ENCODE data around the gene PPFIBP2. TPM values are rescaled to one million over a fixed set of nuclear protein-coding genes. Genes with fewer than 3 reads are reported as not detected.

The PPFIBP2 gene
- total and polyA plus RNA-seq, 2 of the 13 experiments (the other 11 are each of a cell fraction or from before 2014, with no cell fraction given) = 15.0 to 52.5 TPM

- TF ChIP-seq CEBPZ (IDR thresholded peaks at IDR 0.05; ENCODE audit: low read length) (no peak), TP53 (CRISPR knock-in tag; conservative IDR thresholded peaks at IDR 0.05) (no peak), PATZ1 (CRISPR knock-in tag; IDR thresholded peaks at IDR 0.05) (peak; percentile 10; the same call in 1 of the 2 replicates), FOXA3 (CRISPR knock-in tag; IDR thresholded peaks at IDR 0.05) (no peak), ZNF547 (CRISPR knock-in tag; IDR thresholded peaks at IDR 0.05) (0 out of 2 replicates have a peak, but pooled peaks have one; percentile 33), ZNF451 (CRISPR knock-in tag; IDR thresholded peaks at IDR 0.05) (no peak), ZNF18 (CRISPR knock-in tag; IDR thresholded peaks at IDR 0.05; ENCODE audit: insufficient replicate concordance) (peak; percentile 99)
Observed at GRCh38 chr11:7575841-7576725, 62.3 kb downstream of the PPFIBP2 start (continued).
